Natural killer cell (primary cell): ENCODE data around the gene MYH14. TPM values are rescaled to one million over a fixed set of nuclear protein-coding genes. Genes with fewer than 3 reads are reported as not detected.

Experiments used
- ATAC-seq, 3 donors: fragments of 150-1000 bp in 2 of 3; fragments of 200-7000 bp in 1 of 3; cut with Tn5 transposase; 1 replicate in 1 of 3; 2 replicates in 2 of 3; pipeline ENCODE4 v1.10.0; 2021; ENCODE audit warnings: mild to moderate bottlenecking in 2 of 3, moderate library complexity in 2 of 3
- DNase-seq, 2 donors: peaks; one replicate each; pipeline versions ENCODE4 v3.0.0 to v3.0.0-alpha.2; 2013 to 2021; ENCODE audit warnings: mixed read lengths in 1 of 2
- H3K27ac ChIP-seq: one replicate; pipeline ENCODE4 v1.5.1; 2013; ENCODE audit warnings: mild to moderate bottlenecking, low read length
- H3K27me3 ChIP-seq: one replicate; pipeline ENCODE4 v1.6.1; 2013; ENCODE audit warnings: low read length; ENCODE audit not compliant: control insufficient read depth, insufficient read depth
- H3K36me3 ChIP-seq: one replicate; pipeline ENCODE4 v1.6.1; 2013; ENCODE audit warnings: low read length; ENCODE audit not compliant: control insufficient read depth, insufficient read depth
- H3K4me1 ChIP-seq: one replicate; pipeline ENCODE4 v1.6.1; 2013; ENCODE audit warnings: low read length; ENCODE audit not compliant: control insufficient read depth, insufficient read depth
- H3K4me3 ChIP-seq: one replicate; pipeline ENCODE4 v1.5.1; 2013; ENCODE audit warnings: low read length
- H3K9me3 ChIP-seq: one replicate; pipeline ENCODE4 v1.6.1; 2013; ENCODE audit warnings: low read length; ENCODE audit not compliant: control insufficient read depth, insufficient read depth
- H3K27ac Mint-ChIP-seq, 2 donors: one replicate each; pipeline ENCODE4 v1.8.0; 2022; ENCODE audit warnings: mild to moderate bottlenecking in 2 of 2, mixed read lengths in 2 of 2, moderate library complexity in 1 of 2
- H3K27me3 Mint-ChIP-seq, 2 donors: one replicate each; pipeline ENCODE4 v1.8.0; 2022; ENCODE audit warnings: low read depth in 2 of 2, mixed read lengths in 2 of 2
- H3K36me3 Mint-ChIP-seq: one replicate; pipeline ENCODE4 v1.8.0; 2022; ENCODE audit warnings: mixed read lengths
- H3K4me1 Mint-ChIP-seq, 2 donors: one replicate each; pipeline ENCODE4 v1.8.0; 2022; ENCODE audit warnings: mixed read lengths in 2 of 2
- H3K4me3 Mint-ChIP-seq: one replicate; pipeline ENCODE4 v1.8.0; 2022; ENCODE audit warnings: mild to moderate bottlenecking, moderate library complexity, mixed read lengths
- H3K9me3 Mint-ChIP-seq, 2 donors: one replicate each; pipeline ENCODE4 v1.8.0; 2022; ENCODE audit warnings: mixed read lengths in 2 of 2
- CTCF ChIP-seq: fragments of 200-600 bp; IDR thresholded peaks from one replicate; pipeline ENCODE4 v1.8.0; 2022; ENCODE audit warnings: antibody characterized with exemption
- WGBS: methylation state at CpG from one replicate; pipeline ENCODE4 v1.1.7; 2013; ENCODE audit warnings: missing lambda C conversion rate; ENCODE audit not compliant: insufficient coverage; 5-methylcytosine and 5-hydroxymethylcytosine counted together
- intact Hi-C: fragments of 100-400 bp; cut with micrococcal nuclease; formaldehyde crosslinking; loops from one replicate; pipeline ENCODE4 v1.14.2; 2022
- total RNA-seq, 4 donors: library from RNA; stranded (reverse); fragments of 120-200 nt in 1 of 4; gene quantifications; one replicate each; pipeline versions ENCODE4 v1.2.3 to v1.2.4, GENCODE V29; 2013 to 2022

Gene MYH14
- total RNA-seq, 3 donors from 2014 or later (not counting 1 experiment from before 2014, with no cell fraction given) = not detected

- ATAC-seq = no peak
- Mint-ChIP-seq H3K27ac (no peak overlapping the region), H3K36me3 (no peaks in the 10 kb centered on the region), H3K4me3 (no peak overlapping the region), H3K27me3 (peaks cover 54 to 65% of the 10 kb centered on the region in 2 donors), H3K9me3 (peaks cover 0 to 2% of the 10 kb centered on the region in 2 donors), H3K4me1 (peaks cover 6 to 10% of the 10 kb centered on the region in 2 donors)
- H3K4me3 ChIP-seq = no peak overlapping the region
- no peaks in the 10 kb centered on the region for H3K36me3 ChIP-seq
- H3K27me3 ChIP-seq = peaks cover 37% of the 10 kb centered on the region
- intact Hi-C loops = no loop called here
- no peak for TF ChIP-seq CTCF
- 53% methylated on average over 10 of the region's 10 CpGs for WGBS
- DNase-seq = no peak
- H3K27ac ChIP-seq = no peak overlapping the region
- H3K4me1 ChIP-seq = peaks cover 4% of the 10 kb centered on the region
- H3K9me3 ChIP-seq = no peaks in the 10 kb centered on the region
These were observed 107.5 kb downstream of the MYH14 start for GRCh38 chr19:50310759-50311465.

- Histone ChIP-seq H3K27me3 (peaks cover 43% of the 10 kb centered on the region), H3K9me3 (no peaks in the 10 kb centered on the region), H3K4me1 (peaks cover 6% of the 10 kb centered on the region), H3K4me3 (no peak overlapping the region), H3K36me3 (no peaks in the 10 kb centered on the region), H3K27ac (no peak overlapping the region)
- peaks cover 6 to 10% of the 10 kb centered on the region in 2 donors for H3K4me1 Mint-ChIP-seq
- H3K9me3 Mint-ChIP-seq = peaks cover 0 to 2% of the 10 kb centered on the region in 2 donors
- DNase-seq (no peak), ATAC-seq (no peak)
- no peak for TF ChIP-seq CTCF
- intact Hi-C loops = no loop called here
- H3K27ac Mint-ChIP-seq = no peak overlapping the region
- H3K36me3 Mint-ChIP-seq = no peaks in the 10 kb centered on the region
- no peak overlapping the region for H3K4me3 Mint-ChIP-seq
- 5% methylated on average over 27 of the region's 42 CpGs for WGBS
- peaks cover 54 to 56% of the 10 kb centered on the region in 2 donors for H3K27me3 Mint-ChIP-seq
These were observed 108.6 kb downstream of the MYH14 start for GRCh38 chr19:50311723-50312635.

GRCh38 chr19:50312967-50313811, 109.8 kb downstream of the MYH14 start:
- H3K9me3 ChIP-seq = no peaks in the 10 kb centered on the region
- Mint-ChIP-seq H3K4me3 (no peak overlapping the region), H3K27ac (no peak overlapping the region), H3K9me3 (peaks cover 0 to 2% of the 10 kb centered on the region in 2 donors), H3K36me3 (no peaks in the 10 kb centered on the region), H3K27me3 (peaks cover 53 to 60% of the 10 kb centered on the region in 2 donors), H3K4me1 (peaks cover 6 to 10% of the 10 kb centered on the region in 2 donors)
- no peak overlapping the region for H3K4me3 ChIP-seq
- intact Hi-C loops = no loop called here
- WGBS = 16% methylated on average over 27 of the region's 27 CpGs
- H3K27me3 ChIP-seq = peaks cover 42% of the 10 kb centered on the region
- TF ChIP-seq CTCF = no peak
- H3K27ac ChIP-seq = no peak overlapping the region
- no peaks in the 10 kb centered on the region for H3K36me3 ChIP-seq
- ATAC-seq = no peak
- DNase-seq = no peak
- peaks cover 6% of the 10 kb centered on the region for H3K4me1 ChIP-seq
